ENCODE results near the gene WDR90. TPM values are rescaled to one million over a fixed set of nuclear protein-coding genes. Genes with fewer than 3 reads are reported as not detected.

The WDR90 gene
- total RNA-seq, 1 experiment from 2014 or later, result 68.2 TPM

DNA sequence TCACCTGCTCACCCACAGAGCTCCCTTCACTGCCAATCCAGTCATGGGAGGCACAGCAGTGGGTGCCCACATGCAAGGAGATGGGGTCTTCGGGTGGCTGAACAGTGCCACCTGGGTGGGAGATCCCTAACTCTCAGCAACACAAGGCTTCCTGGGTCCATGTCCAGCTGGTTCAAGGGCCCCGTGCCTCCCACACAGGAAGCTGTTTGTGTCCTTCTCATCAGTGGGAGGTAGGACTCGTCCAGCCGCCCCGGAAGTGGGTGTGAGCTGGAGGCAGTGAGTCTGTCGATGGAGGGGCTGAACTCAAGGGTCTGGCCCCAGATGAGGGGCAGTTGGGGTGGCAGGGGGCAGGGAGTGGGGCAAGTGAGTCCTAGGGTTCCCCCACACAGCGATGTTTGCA, 54.9 kb downstream of the WDR90 start:
- H2AK5ac ChIP-seq (ENCODE audit: insufficient read length, low read length), result no peak overlapping the region
- H3K56ac ChIP-seq (ENCODE audit: insufficient read length, low read depth, low read length), result no peak overlapping the region
- H3K27ac ChIP-seq (ENCODE audit: insufficient read length, low read depth, low read length), result no peak overlapping the region
- no peaks in the 10 kb centered on the region for H3K9me3 ChIP-seq (ENCODE audit: control insufficient read depth, low read depth, low read length)
- H4K20me1 ChIP-seq (ENCODE audit: control insufficient read depth, insufficient read depth, insufficient read length), result no peaks in the 10 kb centered on the region
- no peak overlapping the region; a peak in 1 of 5 replicates for H3K4me3 Mint-ChIP-seq
- no peak overlapping the region for H3K4me2 ChIP-seq (ENCODE audit: insufficient read depth, insufficient read length, low read length)
- H3K9me3 Mint-ChIP-seq, result peaks cover 0 to 2% of the 10 kb centered on the region in 2 experiments; a peak in 1 of 5 replicates
- H3K14ac ChIP-seq (ENCODE audit: insufficient read depth, low read length), result no peak overlapping the region
- H4K91ac ChIP-seq (ENCODE audit: insufficient read length, low read depth, low read length), result no peak overlapping the region
- no peak overlapping the region for H2BK20ac ChIP-seq (ENCODE audit: low read depth, low read length, poor library complexity, severe bottlenecking)
- peaks cover 0 to 3% (median 0%) of the 10 kb centered on the region in 3 experiments; a peak in 2 of 7 replicates for H3K36me3 Mint-ChIP-seq (ENCODE audit: insufficient read depth in 1 of 3, low read depth in 3 of 3)
- no peak overlapping the region for H2BK12ac ChIP-seq (ENCODE audit: insufficient read length, low read depth, low read length)
- no CpG with 5 or more reads among the region's 7 CpGs for WGBS (ENCODE audit: extremely low coverage, insufficient read length, low lambda C conversion rate)
- H4K5ac ChIP-seq (ENCODE audit: insufficient read length, low read depth, low read length), result no peak overlapping the region
- no peak overlapping the region for H2BK120ac ChIP-seq (ENCODE audit: low read depth, low read length, poor library complexity, severe bottlenecking)
- no peak overlapping the region for H3K9ac ChIP-seq (ENCODE audit: extremely low read depth, insufficient read length, low read length)
- H3K23ac ChIP-seq (ENCODE audit: insufficient read length, low read depth, low read length), result no peak overlapping the region
- TF ChIP-seq CTCF (conservative IDR thresholded peaks at IDR 0.05), result no peak
- peaks cover 88% of the 10 kb centered on the region for H3K27me3 Mint-ChIP-seq (ENCODE audit: low read depth)
- DNase-seq, result no peak
- H2AFZ ChIP-seq (ENCODE audit: low read length), result no peak overlapping the region
- no peaks in the 10 kb centered on the region for H3K79me2 ChIP-seq (ENCODE audit: insufficient read depth, low read length)
- H3K4me1 ChIP-seq (ENCODE audit: insufficient read depth, low read length), result no peaks in the 10 kb centered on the region
- H3K4me1 Mint-ChIP-seq, result peaks cover 0 to 7% of the 10 kb centered on the region in 2 experiments; a peak in 1 of 4 replicates
- no peak overlapping the region for H3K27ac Mint-ChIP-seq
- no peak overlapping the region for H3K18ac ChIP-seq (ENCODE audit: insufficient read length, low read depth, low read length)
- H3K27me3 ChIP-seq (ENCODE audit: insufficient read depth, low read length), result peaks cover 59% of the 10 kb centered on the region
- H2BK15ac ChIP-seq (ENCODE audit: low read depth, low read length), result no peak overlapping the region
- peaks cover 4% of the 10 kb centered on the region for H3K23me2 ChIP-seq (ENCODE audit: insufficient read length, low read depth, low read length, poor library complexity, severe bottlenecking)
- H4K8ac ChIP-seq (replicated peaks; ENCODE audit: insufficient read length, low read depth, low read length), result no peak overlapping the region
- H3T11ph ChIP-seq (ENCODE audit: low read length), result no peak overlapping the region
- H3K4ac ChIP-seq (ENCODE audit: low read depth, low read length), result no peak overlapping the region
- H2BK5ac ChIP-seq (ENCODE audit: insufficient read length, low read length), result no peak overlapping the region
- no peaks in the 10 kb centered on the region for H3K79me1 ChIP-seq (ENCODE audit: insufficient read depth, low read depth, low read length, poor library complexity, severe bottlenecking)
